Measurements from ENCODE around the gene DCLK2. TPM values are rescaled to one million over a fixed set of nuclear protein-coding genes. Genes with fewer than 3 reads are reported as not detected.

Gene DCLK2
- total and polyA plus RNA-seq, 11 donors: 6.4 to 38.4 (median 15.4) TPM

GRCh38 chr4:150278206-150278605, 200.0 kb downstream of the DCLK2 start:
- DNase-seq (no peak), ATAC-seq (no peak)
- Histone ChIP-seq H3K9me3 (peaks cover 0 to 36% (median 3%) of the 10 kb centered on the region in 12 donors), H3K4me1 (peaks cover 0 to 9% (median 2%) of the 10 kb centered on the region in 12 donors), H3K27me3 (no peaks in the 10 kb centered on the region), H3K27ac (no peak overlapping the region), H3K36me3 (peaks cover 0 to 24% (median 3%) of the 10 kb centered on the region in 9 donors), H3K4me3 (no peak overlapping the region)
- WGBS, 4 donors: 56 to 81% (median 72%) methylated on average over 2 of the region's 2 CpGs
- TF ChIP-seq CTCF (IDR thresholded peaks at IDR 0.05) (no peak), POLR2A (IDR thresholded peaks at IDR 0.05) (no peak)
- intact Hi-C loops (cut with DNase I): no loop called here

- H3K4me1 ChIP-seq: peaks cover 0 to 9% (median 2%) of the 10 kb centered on the region in 12 donors
- H3K36me3 ChIP-seq: peaks cover 0 to 30% (median 6%) of the 10 kb centered on the region in 9 donors
- peak overlapping the region in 1 of 12 donors; percentile 38 for H3K27ac ChIP-seq
- peaks cover 0 to 21% (median 2%) of the 10 kb centered on the region in 12 donors for H3K9me3 ChIP-seq
- TF ChIP-seq POLR2A (IDR thresholded peaks at IDR 0.05) (no peak), CTCF (IDR thresholded peaks at IDR 0.05) (no peak)
- no peak for DNase-seq
- H3K4me3 ChIP-seq: no peak overlapping the region
- intact Hi-C loops (cut with DNase I): no loop called here
- ATAC-seq: peak in 1 of 4 donors; percentile 18
- no peaks in the 10 kb centered on the region for H3K27me3 ChIP-seq
- 62 to 78% (median 75%) methylated on average over 7 to 9 of the region's 9 CpGs for WGBS, 4 donors
Observed at GRCh38 chr4:150280081-150280895, 202.0 kb downstream of the DCLK2 start.

DNA sequence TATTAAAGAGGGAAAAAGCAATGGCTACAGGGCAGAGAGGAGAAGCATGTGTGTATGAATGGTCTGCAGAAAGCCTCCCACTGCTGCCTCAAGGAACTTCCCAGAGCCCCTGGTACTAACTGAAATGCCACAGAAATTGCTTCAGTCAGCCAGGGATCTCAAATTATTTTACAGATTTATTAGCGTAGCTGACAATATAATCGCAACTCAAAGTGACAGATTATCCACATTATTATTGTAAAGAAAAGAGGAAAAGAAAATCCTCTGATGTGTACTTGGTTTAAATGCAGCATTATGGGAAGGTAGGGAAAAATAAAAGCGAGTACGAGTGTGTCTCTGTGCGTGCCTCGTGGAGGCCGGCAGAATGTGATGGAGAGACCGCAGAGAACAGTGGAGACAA, 202.7 kb downstream of the DCLK2 start:
- WGBS, 4 donors: 96 to 98% (median 96%) methylated on average over 8 of the region's 8 CpGs
- Histone ChIP-seq H3K27ac (peak overlapping the region in 1 of 12 donors; percentile 38), H3K9me3 (peaks cover 0 to 17% (median under 1%) of the 10 kb centered on the region in 12 donors), H3K27me3 (no peaks in the 10 kb centered on the region), H3K4me3 (no peak overlapping the region), H3K4me1 (peaks cover 0 to 9% (median 2%) of the 10 kb centered on the region in 12 donors), H3K36me3 (peaks cover 0 to 35% (median 10%) of the 10 kb centered on the region in 9 donors)
- intact Hi-C loops (cut with DNase I): no loop called here
- ATAC-seq (no peak), DNase-seq (no peak)
- TF ChIP-seq POLR2A (IDR thresholded peaks at IDR 0.05) (no peak), CTCF (IDR thresholded peaks at IDR 0.05) (no peak)

DNA sequence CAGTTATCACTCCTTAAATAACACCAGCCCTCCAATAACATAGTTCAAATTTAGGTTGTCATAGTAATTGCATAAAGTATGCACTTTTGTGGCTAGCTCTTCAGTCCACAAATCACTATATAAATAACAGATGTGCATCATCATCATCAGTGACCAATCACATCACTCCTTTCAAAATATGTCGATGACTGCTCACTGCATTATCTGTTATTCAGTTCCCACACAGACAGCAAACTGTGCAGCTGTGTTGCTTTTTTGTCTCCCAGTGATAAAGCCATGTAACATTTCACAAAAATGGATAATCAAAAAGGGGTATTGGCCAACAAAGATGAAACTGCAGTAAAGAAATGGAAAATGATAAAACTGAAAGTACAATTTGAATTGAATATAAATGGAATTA, 205.4 kb downstream of the DCLK2 start:
- Histone ChIP-seq H3K36me3 (peaks cover 0 to 32% (median 5%) of the 10 kb centered on the region in 9 donors), H3K27ac (no peak overlapping the region), H3K27me3 (no peaks in the 10 kb centered on the region), H3K4me3 (peak overlapping the region in 1 of 12 donors; percentile 16), H3K4me1 (peaks cover 0 to 9% (median 3%) of the 10 kb centered on the region in 12 donors), H3K9me3 (no peaks in the 10 kb centered on the region)
- WGBS, 4 donors: 56 to 76% (median 69%) methylated on average over 1 of the region's 1 CpG
- DNase-seq (no peak), ATAC-seq (peak in 1 of 4 donors; percentile 37)
- intact Hi-C loops (cut with DNase I): no loop called here
- TF ChIP-seq POLR2A (IDR thresholded peaks at IDR 0.05) (no peak), CTCF (IDR thresholded peaks at IDR 0.05) (no peak)
